Measurements from ENCODE around the gene MPHOSPH8.
"Not testable (repeated sequence)": the region's sequence is repeated elsewhere in the genome, so short reads cannot be mapped to it uniquely, and the experiment has no call there.

The MPHOSPH8 gene

GRCh38 chr13:19632915-19633478, 462 bp upstream of the MPHOSPH8 start:
- peak in 1 of 2 experiments; percentile 61 for DNase-seq

- DNase-seq, result peak in 1 of 2 experiments; percentile 27
These were observed 839 bp downstream of the MPHOSPH8 start for GRCh38 chr13:19634256-19634740.

- not testable (repeated sequence) for DNase-seq
These were observed 2.5 kb downstream of the MPHOSPH8 start for GRCh38 chr13:19635926-19636325.

DNA sequence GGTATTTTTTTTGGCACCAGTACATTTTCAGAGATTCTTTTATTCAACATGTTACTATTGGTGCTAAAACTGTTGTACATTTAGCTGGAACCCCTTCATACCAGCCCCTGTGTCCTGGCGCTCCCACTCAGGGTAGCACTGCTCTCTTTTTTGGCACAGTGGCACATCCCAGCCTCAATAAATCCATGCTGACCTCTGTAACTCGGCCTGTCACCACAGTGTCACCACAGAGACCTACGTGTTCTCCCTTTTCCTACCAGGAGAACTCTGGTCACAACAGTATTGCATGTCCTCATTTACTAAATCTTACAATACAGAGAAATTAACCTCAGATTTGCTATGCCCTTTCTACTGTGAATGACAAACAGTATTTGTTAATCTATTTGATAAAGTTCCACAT, 10.2 kb downstream of the MPHOSPH8 start:
- DNase-seq, result no peak

DNA sequence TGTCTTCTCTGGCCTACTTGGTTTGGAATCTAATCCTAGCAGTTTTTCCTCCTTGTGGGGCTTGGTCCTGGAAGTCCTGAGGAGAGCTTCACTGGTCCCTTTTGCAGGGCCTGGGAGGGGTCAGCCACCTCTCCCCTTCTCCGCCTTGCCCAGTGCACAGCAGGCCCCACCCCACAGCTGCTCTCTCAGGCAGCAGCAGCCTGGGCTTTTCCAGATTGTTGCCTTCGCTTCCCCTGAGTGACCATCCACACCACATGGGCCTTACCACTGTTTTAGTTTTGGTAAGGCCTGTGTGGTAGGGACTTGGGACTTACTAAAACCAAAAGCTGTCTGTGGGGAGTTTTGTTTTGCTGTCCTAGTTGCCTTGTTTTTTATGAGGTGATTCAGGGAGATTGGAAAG, 11.5 kb downstream of the MPHOSPH8 start:
- DNase-seq, result no peak

DNA sequence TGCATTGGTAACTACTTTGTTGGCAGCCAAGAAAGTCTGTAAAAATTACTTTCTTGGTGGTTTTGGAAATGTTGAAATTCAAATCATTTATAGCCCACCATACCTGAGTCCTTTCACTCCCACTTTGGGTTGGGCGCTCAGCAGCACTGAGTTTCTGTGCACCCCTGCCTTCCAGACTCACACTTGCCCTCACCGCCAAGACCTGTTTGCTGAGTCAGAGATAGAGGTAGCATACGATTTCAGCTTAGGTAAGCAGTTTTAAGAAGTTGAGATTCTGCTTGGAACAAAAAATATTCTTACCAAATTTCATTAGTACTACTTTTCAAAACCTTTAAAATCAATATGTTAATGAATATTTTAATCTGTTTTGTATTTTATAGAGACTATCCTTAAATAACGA, 12.6 kb downstream of the MPHOSPH8 start:
- no peak for DNase-seq

- DNase-seq, result no peak
These were observed 17.3 kb downstream of the MPHOSPH8 start for GRCh38 chr13:19650742-19651141.

- no peak for DNase-seq
These were observed 24.6 kb downstream of the MPHOSPH8 start for GRCh38 chr13:19657872-19658591.

DNA sequence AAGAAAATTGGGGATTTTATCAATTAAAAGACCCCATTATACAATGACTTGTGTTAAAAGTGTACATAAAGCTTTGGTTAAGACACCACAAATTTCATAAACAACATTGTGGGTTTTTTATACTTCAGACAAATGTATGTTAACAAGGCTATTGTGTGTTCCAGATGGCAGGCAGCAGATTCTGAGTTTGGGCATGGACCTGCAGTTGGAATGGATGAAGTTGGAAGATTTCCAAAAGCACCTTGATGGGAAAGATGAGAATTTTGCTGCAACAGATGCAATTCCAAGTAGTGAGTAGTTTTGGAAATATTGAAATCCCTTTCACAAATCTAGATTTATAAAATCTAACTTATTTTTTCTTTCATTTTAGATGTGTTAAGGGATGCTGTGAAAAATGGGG, 25.4 kb downstream of the MPHOSPH8 start:
- DNase-seq, result no peak

DNA sequence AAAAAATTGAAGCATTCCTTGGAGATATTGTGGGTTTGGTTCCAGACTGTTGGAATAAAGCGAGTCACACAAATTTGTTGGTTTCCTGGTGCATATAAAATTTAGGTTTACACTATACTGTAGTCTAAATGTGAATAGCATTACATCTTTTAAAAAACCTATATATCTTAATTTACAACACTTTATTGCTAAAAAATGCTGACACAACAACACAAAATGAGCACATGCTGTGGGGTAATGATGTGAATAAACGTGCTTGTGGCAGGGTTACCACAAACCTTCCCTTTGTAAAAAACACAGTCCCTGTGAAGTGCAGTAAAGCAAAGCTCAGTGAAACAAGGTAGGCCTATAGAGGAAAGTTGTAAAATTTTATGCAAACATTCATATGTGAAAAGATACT, 27.7 kb downstream of the MPHOSPH8 start:
- DNase-seq, result no peak

GRCh38 chr13:19661561-19661960, 28.1 kb downstream of the MPHOSPH8 start:
- DNase-seq, result no peak

- no peak for DNase-seq
These were observed 30.0 kb downstream of the MPHOSPH8 start for GRCh38 chr13:19663416-19663979.

DNA sequence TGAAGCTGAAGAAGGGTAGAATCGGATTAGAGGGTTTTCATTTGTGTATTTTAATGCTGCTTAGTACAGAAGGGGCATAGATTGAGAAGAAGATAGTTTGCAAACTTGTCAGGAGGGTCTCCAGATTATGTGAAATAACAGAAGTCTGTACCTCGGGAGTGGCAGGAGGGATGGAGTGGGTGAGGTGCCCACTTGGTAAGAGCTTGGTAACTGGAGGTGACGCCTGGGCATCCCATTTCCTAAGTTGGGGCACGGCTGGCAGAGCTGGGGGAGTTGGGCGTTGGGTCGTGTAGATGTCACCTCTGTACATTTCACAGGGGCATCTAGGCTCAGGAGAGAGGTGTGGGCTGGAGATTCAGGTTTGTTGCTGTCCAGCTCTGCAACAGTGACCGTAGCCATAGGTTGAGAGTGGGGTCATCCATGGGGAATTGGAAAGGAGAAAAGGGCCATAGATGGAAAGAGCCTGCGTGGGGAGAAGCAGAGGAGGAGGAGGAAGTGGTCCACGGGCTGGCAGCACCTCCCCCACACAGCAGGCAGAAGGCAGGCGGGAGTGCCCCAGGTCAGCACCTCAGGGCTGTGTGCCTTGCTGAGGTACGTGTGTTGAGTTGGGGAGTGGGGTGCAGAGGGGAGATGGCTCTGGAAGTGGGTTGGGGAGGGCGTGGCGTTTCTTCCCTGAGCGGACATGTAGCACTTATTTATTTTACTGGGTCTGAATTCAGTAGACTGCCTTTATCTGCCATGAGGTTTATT, 31.2 kb downstream of the MPHOSPH8 start:
- no peak for DNase-seq

- DNase-seq, result no peak
These were observed 32.0 kb downstream of the MPHOSPH8 start for GRCh38 chr13:19665427-19665859.

DNA sequence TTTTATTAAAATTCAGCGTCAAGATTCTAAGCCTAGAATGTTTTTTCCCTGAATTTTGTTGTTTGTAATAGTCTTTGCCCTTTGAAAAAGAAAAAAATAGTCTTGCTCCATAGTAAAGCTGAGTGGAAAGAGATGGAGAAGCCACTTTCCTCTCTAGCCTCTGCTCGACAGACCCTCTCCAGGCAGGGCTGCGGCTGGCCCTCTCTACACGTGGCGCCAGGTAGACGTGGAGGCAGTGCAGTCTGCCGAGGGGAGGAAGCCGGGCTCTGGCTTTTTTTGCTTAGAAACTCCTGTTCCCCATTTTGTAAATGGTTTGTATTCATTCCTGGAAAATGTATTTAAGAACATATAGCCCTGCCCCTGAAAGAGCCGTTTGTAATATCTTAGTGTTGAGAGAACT, 35.3 kb downstream of the MPHOSPH8 start:
- no peak for DNase-seq

DNA sequence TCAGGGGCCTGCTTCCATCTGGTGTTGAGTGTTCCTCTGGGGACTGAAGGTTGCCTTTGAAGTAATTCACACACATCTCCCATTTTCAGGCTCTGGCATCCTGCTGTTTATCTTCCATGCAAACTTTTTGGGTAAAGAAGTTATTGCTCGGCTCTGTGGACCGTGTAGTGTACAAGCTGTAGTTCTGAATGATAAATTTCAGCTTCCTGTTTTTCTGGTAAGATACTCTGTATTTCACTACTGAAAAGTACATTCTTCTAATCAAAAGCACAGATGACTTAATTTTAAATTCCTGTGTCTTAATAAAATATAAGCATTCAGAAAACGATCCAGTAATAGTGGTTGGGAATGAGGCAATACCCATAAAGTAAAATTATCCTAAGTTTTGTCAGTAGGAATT, 36.7 kb downstream of the MPHOSPH8 start:
- no peak for DNase-seq

GRCh38 chr13:19672990-19673389, 39.5 kb downstream of the MPHOSPH8 start:
- no peak for DNase-seq

DNA sequence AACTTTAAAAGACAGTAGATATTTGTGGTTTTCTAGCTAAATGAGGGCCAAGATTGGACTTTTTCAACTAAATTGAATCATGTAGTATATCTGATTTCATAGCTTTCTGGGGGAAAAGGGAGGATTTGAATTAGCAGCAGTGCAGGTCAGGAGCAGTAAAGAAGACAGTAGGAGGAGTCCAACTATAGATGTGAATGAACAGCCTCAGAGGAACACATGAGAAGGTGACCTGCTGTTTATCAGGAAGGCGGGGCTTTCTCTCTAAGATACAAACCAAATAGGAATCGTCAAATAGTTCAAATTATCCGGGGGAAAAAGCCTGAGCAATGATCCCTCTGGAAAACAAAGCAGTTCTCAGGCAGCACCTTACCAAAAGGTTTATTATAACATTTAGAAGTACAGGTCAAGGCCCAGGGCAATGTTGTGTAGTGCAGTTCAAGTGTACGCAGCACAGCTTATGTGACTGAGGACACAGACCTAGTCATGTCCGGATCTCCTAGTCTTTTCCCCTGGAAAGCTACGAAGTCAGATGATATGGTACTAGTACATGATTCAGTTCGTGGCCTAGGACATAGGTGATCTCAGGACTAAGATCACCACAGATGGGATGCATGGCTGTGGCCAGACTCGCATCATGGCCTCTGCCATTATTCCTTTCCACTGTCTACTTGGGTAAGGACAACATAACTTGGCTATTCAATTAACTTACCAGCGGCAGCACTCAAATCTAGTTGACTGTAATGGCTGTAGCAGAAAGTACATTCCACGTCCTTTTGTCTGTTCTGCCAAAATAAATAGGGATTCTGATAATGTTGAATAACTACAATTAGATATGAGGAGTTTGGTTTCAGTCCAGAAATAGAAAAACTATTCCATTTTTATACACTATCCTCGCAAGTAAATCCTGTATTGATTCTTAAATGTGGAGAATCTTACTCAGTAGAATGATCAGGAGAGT, 40.3 kb downstream of the MPHOSPH8 start:
- DNase-seq, result no peak

DNA sequence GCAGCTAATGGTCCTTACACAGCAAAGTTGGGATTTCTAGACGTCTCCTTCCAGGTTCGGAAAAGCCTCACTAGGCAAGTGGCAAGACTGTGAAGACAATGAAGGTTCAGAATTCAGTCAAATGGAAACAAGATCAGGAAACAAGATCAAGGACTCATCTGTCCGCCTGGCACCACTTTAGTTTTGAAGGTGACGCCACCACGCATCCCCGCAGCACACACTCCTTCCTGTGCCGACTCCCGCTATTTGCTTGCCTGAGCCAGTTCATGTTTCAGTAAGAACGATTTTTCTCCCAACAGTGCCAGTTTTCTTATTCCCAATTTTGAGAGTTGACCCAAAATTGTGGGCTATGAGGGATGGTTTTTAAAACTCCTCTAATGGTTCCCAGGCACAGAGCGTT, 41.4 kb downstream of the MPHOSPH8 start:
- DNase-seq, result no peak

GRCh38 chr13:19676168-19676567, 42.7 kb downstream of the MPHOSPH8 start:
- no peak for DNase-seq

GRCh38 chr13:19680751-19681150, 47.3 kb downstream of the MPHOSPH8 start:
- no peak for DNase-seq

DNA sequence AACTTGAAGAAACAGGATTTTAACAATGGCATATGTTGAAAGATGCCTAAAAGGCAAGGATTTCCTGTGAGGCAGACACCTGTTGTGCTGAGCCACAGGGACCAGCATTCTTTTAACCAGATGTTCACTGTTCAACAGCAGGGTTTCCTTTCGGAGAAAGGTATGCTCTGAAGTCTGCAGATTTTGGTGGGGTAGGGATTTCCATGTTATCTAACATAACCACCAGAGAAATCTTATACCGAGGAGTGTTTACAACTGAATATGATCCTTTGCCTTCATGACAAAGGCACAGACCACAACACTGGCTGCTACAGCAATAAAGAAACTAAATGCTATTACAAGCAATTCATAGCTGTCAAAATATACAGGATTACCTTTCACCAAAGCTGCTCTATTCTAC, 48.1 kb downstream of the MPHOSPH8 start:
- no peak for DNase-seq

All from SW 1271 (cell line).